NCI-H2029 (cell line): Measurements from ENCODE around the gene FOCAD.
"Not testable (repeated sequence)": the region's sequence is repeated elsewhere in the genome, so short reads cannot be mapped to it uniquely, and the experiment has no call there.

ENCODE experiments used
- DNase-seq: peaks from one replicate; lab custom pipeline; 2025; lab: John Stamatoyannopoulos, UW

FOCAD gene, protein sequence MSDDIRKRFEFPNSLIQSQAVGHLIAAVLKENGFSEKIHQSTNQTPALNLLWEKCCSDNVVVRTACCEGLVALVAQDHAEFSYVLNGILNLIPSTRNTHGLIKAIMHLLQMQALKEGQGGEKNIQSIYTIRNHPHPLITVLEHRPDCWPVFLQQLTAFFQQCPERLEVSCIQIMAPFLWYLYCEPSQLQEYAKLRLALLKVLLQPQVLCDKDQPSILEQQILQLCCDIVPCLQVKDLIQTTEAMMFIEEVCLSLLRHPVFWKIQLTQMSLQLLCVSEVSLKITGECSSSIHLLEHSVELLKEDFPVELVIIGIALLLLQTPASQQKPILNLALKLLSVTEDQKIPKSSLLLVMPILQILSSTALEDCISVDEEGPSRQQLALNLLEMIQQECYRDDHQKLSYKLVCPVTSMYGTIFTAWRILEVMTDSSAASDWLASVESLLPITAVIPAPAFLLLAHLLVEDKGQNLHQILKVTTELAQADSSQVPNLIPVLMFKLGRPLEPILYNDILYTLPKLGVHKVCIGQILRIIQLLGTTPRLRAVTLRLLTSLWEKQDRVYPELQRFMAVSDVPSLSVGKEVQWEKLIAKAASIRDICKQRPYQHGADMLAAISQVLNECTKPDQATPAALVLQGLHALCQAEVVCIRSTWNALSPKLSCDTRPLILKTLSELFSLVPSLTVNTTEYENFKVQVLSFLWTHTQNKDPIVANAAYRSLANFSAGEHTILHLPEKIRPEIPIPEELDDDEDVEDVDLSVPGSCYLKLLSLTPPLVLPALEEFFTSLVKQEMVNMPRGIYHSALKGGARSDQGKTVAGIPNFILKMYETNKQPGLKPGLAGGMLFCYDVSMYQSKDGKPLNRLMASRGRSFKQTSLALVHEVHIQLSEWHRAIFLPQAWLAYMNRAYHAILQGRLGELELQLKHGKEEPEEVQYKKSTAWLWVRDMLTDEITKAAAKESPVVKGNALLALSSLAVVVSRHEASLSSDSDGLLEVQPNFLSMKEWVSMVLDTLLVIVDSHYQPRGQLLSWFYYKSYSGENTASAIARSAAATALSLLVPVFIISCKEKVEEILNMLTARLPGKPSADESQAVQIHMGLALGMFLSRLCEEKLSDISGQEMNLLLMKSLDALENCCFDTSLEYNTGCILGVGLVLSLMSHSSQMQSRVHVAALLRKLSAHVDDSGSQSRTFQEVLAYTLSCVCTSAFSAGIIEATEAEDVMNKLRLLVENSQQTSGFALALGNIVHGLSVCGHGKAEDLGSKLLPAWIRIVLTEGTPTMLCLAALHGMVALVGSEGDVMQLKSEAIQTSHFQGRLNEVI (N-terminal part only)

DNA sequence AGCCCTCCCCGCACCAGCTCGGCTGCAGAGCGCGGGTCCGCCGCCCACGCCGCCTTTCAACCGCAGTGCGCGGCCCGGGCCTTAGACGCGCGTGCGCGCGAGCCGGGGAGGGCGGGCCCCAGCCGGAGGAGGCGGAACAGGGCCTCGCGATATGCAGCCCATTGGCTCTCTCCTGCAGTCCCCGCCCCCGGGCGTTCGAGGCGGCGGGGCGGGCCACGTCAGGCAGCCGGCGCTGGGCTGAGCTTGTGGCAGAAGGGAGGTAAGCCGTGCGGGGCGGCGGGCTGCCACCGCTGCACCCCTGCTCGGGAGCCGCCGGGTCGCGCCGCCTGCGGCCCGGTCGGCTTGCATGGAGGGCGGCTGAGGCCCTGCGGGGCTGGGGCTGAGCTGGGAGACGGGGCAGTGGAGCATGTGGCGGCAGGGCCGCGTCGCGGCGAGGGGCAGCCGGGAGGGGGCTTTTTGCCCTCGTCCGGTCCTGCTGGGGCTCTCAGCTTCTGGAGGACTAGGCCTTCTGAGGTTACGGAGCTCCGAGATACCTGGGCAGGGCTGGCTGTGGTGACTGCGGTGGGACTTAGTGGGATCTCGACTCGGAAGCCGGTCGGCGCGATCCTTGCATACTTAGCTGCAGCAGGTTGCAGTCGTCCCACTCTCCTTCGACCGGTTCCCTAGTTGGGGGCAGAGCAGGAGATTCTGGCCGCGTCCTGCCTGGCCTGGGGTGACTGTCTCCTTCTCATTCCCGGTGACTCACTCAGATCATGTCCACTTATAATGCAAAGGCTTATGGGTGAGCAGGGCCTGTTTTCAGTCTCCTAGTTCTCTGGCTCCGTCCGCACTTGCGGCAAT is at the start of gene FOCAD:
Gene FOCAD, plus strand, starts transcription at position 225 of the 840 bp plus-strand sequence. CDS start 31,095 bp downstream, outside the sequence.
- DNase-seq: peak; percentile 81

DNA sequence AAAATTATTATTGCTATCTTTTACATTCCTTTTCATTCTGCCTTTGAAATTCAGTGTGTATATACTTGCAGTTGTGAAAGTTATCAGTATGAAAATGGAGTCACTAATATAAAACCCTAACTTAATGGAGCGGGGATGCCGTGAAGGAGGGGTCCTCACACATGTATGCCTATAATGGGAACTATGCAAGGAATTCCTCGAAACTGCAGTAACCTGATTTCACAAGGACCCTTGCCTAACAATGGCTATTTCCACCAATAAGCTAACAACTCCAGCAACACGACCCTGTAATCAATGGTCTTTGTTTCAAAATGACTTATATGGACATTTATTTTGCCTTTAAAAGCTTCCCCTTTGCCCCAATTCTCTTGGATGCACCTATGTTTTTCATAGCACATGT is 49.2 kb upstream of the FOCAD start:
- DNase-seq: no peak

DNA sequence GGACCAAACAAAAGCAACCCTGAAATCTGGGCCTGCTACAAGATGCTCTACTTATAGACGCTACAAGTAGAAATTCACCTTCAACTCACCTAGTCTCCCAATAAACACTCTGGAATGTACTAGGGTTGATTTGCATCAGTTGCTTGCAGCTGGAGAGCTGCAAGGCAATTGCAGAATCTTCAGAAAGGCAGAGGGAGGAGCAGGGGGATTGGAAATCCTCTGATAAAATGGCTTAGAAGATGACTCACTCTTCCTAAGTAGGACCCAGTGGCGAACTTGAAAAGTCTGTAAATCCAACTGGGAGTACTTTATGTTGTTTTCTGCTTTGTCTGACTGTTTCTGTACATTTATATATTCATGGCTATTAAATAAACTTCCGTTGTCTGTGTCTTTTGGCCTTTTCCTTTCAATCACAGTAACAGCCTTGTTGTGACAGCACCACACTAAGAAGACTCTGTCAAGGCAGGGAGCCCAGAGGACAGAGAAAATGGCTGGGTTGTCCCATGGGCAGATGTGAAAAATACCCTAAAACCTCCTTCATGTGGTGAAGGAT is 47.1 kb upstream of the FOCAD start:
- DNase-seq: no peak

DNA sequence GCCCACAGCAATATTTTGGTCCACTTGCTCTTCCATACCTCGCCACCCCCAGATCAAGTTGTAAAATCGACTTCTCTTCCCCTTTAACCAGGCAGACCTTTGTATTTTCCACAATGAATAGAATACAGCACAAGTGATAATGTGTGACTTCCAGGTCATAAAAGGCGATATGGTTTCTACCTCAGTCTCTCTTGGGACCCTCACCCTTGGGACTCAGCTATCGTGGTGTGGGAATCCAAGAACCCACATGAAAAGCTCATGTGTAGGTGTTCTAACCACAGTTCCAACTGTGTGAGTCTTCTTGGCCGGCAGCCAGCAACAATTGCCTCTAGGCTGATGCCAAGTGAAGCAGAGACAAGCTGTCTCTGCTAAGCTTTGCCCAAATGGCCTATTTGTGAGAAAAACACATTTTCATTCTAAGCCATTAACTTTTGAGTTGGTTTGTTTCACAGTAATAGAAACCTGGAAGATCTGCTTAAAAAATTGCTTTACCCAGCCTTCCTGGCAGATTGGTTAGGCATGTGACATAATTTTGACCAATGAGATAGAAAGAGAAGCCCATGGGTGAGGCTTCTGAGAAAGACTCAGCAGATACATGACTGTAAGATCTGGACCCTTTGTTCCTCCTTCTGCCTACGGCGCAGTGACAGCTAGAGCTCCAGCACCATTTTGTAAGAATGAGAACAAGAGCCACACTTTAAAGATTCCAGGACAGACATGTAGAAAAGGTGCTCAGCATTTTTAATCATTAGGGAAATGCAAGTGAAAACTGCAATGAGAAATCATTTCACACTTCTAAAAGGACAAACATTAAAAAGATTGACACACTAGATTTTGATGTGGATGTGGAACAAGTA is 43.5 kb upstream of the FOCAD start:
- DNase-seq: no peak

DNA sequence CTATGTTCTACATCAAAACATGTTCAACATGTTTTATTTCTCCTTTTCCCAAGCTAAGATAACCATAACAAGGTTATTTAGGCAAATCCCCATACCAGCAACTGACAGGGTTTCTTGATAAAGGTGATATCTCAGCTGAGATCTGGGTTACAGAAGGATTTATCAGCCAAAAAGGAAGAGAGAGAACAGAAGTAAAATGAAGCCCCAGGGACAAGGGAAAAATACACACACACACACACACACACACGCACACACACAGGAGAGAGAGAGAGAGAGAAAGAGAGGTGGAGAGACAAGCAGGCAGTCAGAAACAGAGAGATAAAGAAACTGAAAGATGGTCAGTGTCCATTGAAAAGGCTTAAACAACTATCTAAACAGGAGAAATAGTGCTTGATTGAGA is 42.0 kb upstream of the FOCAD start:
- no peak for DNase-seq

DNA sequence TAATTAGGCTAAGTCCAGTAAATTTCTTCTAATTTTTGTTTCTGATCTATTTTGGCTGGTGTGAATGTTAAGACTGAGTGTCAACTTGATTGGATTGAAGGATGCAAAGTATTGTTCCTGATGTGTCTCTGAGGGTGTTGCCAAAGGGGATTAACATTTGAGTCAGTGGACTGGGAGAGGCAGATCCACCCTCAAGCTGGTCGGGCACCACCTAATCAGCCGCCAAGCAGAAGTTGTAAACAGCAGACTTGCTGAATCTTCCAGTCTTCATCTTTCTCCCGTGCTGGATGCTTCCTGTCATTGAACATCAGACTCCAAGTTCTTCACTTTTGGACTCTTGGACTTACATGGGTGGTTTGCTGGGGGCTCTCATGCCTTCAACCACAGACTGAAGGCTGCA is 40.4 kb upstream of the FOCAD start:
- DNase-seq: no peak

DNA sequence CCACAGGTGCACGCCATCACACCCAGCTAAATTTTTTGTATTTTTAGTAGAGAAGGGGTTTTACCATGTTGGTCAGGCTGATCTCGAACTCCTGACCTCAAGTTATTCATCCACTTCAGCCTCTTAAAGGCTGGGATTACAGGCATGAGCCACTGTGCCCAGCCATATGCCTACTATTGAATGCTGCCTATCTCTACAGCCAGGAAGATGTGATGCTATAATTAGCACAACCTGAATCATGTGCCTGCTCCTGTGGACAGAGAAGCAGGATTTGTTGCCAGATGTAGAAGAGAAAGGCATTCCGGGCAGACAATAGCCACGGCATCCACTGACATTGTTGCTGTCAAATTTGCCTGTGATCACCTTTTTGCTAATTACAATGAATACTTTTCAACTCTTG is 37.4 kb upstream of the FOCAD start:
- no peak for DNase-seq

DNA sequence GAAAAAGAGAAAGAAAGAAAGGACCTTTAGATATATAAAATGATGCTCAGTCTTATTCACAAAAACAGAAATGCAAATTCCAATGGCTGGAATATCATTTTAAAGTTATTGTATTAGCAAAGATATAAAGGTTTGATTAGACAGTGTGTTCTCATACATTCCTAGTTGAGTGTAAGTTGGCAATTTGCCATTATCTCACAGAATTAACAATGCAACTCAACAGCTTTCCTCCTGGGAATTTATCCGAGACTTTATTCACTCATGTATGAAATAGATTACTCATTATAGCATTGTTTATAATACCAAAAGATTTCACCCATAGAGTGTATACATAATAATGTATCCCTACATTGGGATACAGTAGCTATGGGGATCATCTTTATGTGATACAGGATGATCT is 34.7 kb upstream of the FOCAD start:
- no peak for DNase-seq

DNA sequence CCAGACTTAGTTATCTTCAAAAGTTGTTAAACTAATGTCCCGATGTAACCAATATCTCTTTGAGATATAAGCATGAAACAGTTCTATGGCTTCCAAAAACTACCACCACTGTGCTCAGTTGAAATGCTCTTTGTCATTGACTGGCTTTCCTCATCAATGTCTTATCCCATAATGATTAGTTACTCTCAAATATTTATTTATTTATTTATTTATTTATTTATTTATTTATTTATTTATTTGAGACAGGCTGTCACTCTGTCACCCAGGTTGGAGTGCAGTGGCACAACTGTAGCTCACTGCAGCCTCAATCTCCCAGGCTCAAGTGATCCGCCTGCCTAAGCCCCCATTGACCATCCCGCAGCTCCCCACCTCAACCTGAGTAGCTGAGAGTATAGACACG is 33.7 kb upstream of the FOCAD start:
- DNase-seq: no peak

DNA sequence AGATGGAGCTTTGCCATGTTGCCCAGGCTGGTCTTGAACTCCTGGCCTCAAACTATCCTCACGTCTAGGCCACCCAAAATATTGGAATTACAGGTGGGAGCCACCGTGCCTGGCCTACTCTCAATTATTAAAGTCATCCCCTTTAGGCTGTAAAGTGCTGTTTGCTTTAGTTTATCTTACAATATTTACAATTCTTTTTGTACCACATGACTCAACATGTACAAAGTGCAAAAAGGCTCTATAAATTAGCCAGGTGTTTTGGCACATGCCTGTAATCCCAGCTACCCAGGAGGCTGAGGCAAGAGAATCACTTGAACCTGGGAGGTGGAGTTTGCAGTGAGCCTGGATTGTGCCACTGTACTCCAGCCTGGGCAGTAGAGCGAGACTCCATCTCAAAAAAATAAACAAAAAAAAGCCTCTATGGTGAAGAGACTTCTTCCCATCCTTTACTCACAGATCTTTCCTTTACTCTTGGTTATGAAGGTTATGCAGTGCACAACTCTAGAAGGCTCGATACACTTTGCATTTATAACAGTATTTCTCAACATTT is 33.2 kb upstream of the FOCAD start:
- DNase-seq: no peak

DNA sequence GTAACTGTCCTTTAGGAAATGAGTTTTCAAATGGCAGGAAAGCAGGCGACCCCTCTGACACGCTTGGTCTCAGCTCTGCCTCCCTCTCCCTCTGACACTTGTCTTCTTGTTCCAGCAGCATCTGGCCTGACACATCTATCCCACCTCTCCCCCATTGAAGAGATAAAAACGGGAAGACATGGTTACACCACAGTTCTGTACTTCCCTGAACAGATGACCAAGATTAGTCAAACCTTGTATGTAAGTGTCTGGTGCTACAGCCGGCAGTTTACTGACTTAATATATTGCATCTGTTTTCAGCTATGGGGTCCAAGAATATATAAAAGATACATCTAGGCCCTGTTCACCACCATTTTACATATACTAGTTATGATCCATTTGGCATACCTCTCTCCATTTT is 32.1 kb upstream of the FOCAD start:
- DNase-seq: no peak

DNA sequence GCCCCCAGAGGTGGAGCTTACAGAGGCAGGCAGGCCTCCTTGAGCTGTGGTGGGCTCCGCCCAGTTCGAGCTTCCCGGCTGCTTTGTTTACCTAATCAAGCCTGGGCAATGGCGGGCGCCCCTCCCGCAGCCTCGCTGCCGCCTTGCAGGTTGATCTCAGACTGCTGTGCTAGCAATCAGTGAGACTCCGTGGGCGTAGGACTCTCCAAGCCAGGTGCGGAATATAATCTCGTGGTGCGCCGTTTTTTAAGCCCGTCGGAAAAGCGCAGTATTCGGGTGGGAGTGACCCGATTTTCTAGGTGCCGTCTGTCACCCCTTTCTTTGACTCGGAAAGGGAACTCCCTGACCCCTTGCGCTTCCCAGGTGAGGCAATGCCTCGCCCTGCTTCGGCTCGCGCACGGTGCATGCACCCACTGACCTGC is 25.8 kb upstream of the FOCAD start:
- not testable (repeated sequence) for DNase-seq

DNA sequence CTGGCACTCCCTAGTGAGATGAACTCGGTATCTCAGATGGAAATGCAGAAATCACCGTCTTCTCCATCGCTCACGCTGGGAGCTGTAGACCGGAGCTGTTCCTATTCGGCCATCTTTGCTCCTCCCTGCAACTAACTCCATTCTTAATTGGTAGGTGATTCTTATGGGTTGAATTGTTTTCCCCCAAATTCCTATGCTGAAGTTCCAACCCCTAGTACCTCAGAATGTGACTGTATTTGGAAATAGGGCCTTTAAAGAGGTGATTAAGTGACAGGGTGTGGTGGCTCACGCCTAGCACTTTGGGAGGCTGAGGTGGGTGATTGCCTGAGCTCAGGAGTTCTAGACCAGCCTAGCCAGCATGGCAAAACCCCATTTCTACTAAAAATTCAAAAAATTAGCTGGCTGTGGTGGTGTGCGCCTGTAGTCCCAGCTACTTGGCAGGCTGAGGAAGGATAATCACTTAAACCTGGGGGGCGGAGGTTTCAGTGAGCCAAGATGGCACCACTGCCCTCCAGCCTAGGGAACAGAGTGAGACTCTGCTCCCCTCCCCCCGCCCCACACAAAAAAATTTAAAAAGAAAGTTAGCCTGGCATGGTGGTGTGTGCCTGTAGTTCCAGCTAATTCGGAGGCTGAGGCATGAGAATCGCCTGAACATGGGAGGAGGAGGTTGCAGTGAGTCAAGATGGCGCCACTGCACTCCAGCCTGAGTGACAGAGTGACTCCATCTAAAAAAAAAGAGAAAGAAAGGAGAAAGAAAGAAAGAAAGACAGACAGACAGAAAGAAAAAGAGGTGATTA is 25.2 kb upstream of the FOCAD start:
- no peak for DNase-seq

DNA sequence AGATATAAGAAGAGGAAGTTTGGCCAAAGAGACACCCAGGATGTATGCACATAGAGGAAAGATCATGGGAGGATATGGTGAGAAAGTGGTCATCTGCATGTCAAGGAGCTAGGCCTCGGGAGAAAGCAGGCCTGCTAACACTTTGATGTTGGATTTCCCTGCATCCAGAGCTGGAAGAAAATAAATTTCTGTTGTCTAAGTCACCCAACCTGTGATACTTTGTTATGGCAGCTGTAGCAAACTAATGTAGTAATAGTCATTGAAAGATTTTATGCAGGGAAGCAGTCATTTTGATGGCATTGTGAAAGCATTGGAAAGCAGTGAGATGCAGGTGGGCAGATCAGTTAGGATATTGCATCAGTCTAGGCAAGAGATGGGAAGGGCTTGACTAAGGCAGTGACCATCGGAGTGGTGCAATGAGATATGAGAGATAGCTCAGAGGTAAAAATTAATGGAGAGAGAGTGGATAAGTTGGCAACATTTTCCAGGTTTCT is 24.5 kb upstream of the FOCAD start:
- DNase-seq: no peak

DNA sequence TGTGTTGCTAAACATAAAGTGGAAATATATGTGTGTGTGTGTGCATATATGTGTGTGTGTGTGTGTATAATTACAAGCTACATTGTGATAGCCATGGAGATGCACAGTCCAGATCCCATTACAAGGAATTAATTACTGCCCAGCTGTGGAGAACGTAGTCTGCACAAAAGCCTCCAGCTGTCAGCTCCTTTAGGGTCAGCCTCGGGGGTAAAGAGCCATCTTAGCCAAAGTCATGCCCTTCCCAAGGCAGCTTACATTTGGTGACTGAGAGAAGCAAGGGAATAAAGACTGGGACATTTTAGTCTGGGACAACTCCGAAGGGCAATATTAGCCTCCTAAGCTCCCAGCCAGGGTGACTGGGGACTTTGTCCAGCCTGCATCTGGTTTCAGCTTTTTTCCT is 21.9 kb upstream of the FOCAD start:
- no peak for DNase-seq

DNA sequence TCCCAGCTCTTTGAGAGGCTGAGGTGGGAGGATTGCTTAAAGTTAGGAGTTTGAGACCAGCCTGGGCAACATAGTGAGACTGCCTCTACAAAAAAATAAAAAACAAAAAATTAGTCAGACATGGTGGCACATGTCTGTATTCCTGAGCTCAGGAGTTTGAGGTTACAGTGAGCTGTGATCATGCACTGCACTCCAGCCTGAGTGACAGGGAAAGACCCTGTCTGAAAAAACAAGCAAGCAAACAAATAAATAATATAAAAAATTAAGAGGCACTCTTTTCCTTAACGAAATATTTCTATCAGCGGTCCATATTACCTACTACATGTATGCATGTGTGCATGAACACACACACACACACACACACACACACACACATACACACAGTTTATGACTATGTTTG is 20.9 kb upstream of the FOCAD start:
- no peak for DNase-seq

DNA sequence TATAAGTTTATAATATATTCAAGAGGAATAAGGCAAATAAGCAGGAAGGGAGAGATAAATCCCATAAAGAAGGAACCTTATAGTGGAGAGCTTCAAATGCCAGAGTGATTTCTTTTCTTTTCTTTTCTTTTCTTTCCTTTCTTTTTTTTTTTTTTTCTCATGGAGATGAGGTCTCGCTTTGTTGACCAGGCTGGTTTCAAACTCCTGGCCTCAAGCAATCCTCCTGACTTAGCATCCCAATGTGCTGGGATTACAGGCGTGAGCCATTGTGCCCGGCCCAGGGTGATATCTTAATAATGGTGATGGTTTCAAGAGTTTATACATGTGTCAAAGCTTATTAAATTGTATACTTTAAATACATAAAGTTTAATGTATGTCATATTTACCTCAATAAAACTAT is 19.6 kb upstream of the FOCAD start:
- DNase-seq: no peak

DNA sequence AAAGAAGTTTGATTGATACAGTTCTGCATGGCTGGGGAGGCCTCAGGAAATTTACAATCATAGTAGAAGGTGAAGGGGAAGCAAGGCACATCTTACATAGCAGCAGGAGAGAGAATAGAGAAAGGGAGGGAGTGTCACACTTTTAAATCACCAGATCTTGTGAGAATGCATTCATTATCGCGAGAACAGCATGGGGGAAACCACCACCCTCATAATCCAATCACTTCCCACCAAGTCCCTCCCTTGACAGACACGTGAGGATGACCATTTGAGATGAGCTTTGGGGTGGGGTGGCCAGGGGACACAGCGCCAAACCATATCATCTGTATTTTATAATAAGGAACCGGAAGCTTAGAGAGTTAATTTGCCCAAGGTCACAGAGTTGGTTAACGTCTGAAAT is 13.7 kb upstream of the FOCAD start:
- DNase-seq: no peak

DNA sequence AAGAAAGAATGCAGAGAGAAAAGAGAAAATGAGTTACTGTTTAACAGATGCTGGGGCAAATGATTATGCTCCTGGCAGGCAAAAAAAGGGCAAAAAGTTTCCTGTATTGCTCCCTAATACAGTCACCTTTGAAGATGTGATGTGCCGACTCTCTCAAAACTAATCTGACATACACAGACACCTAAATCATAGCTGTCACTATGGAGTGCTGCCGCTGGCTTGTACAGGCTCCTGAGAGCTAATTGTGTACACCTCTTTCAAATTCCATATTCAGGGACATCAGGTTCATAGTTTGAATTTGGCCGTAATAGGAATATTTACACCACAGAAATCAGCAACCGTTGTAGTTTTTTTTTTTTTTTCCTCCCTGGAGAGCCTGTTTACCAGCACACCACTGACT is 12.4 kb upstream of the FOCAD start:
- DNase-seq: no peak
